ENCODE measurements around the gene SQOR.

The SQOR gene

DNA sequence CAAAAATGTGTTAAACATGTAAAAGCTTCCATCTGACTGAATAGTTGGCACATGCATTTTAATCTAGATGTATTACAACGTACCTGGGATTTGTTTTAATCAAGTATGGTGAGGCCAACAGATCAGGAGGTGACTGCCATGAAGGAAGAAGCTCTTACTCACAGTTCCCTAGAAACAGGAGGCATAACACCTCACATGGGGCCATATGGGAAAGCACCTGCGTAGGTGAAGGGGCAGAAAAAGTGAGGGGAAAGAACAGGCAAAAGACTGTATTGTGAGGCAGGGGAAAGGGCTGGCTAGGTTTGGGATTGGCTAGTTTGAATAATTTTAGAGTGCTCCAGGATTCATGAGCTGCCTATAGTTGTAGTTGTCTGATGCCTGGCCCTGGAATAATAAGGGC lies 9.6 kb downstream of the SQOR start:
- Histone ChIP-seq H3K14ac (ENCODE audit: low read length in 2 of 2) (no peak overlapping the region), H2AFZ (ENCODE audit: low read depth, low read length) (no peak overlapping the region), H3K23ac (ENCODE audit: low read length in 2 of 2) (no peak overlapping the region), H2AK5ac (ENCODE audit: low read length, severe bottlenecking) (peak overlapping the region; percentile 87), H2BK120ac (ENCODE audit: low read depth, low read length) (no peak overlapping the region), H3K4me3 (ENCODE audit: insufficient read depth in 1 of 2, low read depth in 1 of 2, low read length in 2 of 2) (no peak overlapping the region), H3K18ac (ENCODE audit: low read depth in 1 of 2, low read length in 2 of 2) (peak overlapping the region in 1 of 2 experiments; percentile 46), H3K4me2 (ENCODE audit: low read length, poor library complexity, severe bottlenecking) (no peak overlapping the region), H3K4ac (ENCODE audit: low read depth in 1 of 2, low read length in 2 of 2) (no peak overlapping the region), H3K27me3 (ENCODE audit: control insufficient read depth in 1 of 2, insufficient read depth in 1 of 2, low read length in 2 of 2) (no peaks in the 10 kb centered on the region), H4K8ac (ENCODE audit: low read length) (peak overlapping the region; percentile 60), H2BK12ac (ENCODE audit: low read length in 2 of 2) (peak overlapping the region in 1 of 2 experiments; percentile 27), H2BK5ac (ENCODE audit: low read depth, low read length, poor library complexity, severe bottlenecking) (no peak overlapping the region), H3K79me1 (replicated peaks; ENCODE audit: low read length, poor library complexity, severe bottlenecking) (peaks cover 10% of the 10 kb centered on the region), H4K91ac (ENCODE audit: low read length) (no peak overlapping the region), H3K36me3 (ENCODE audit: control insufficient read depth in 1 of 2, insufficient read depth in 2 of 2, low read depth in 1 of 2, low read length in 2 of 2) (no peaks in the 10 kb centered on the region), H3K4me1 (ENCODE audit: control insufficient read depth, insufficient read depth, low read depth, low read length) (peaks cover 17% of the 10 kb centered on the region), H3K27ac (ENCODE audit: low read length, poor library complexity, severe bottlenecking) (no peak overlapping the region), H3K9me3 (ENCODE audit: control insufficient read depth, low read length) (no peaks in the 10 kb centered on the region), H2BK15ac (ENCODE audit: low read depth, poor library complexity, severe bottlenecking) (no peak overlapping the region), H3K9ac (ENCODE audit: low read length) (no peak overlapping the region)
- 90% methylated on average over 2 of the region's 2 CpGs for WGBS
- no peak for DNase-seq

GRCh38 chr15:45645026-45645980 lies 10.5 kb downstream of the SQOR start:
- H3K18ac ChIP-seq (ENCODE audit: low read depth in 1 of 2, low read length in 2 of 2), result peak overlapping the region; percentile 46 to 74
- H3K4ac ChIP-seq (ENCODE audit: low read depth in 1 of 2, low read length in 2 of 2), result peak overlapping the region; percentile 21 to 58
- peak overlapping the region; percentile 87 for H2AK5ac ChIP-seq (ENCODE audit: low read length, severe bottlenecking)
- H3K9ac ChIP-seq (ENCODE audit: low read length), result peak overlapping the region; percentile 78
- H2BK15ac ChIP-seq (ENCODE audit: low read depth, poor library complexity, severe bottlenecking), result no peak overlapping the region
- peak overlapping the region; percentile 86 for H2BK12ac ChIP-seq (ENCODE audit: low read length in 2 of 2)
- no peak overlapping the region for H2AFZ ChIP-seq (ENCODE audit: low read depth, low read length)
- H3K27ac ChIP-seq (ENCODE audit: low read length, poor library complexity, severe bottlenecking), result peak overlapping the region; percentile 76
- no peak overlapping the region for H3K14ac ChIP-seq (ENCODE audit: low read length in 2 of 2)
- no peak overlapping the region for H3K23ac ChIP-seq (ENCODE audit: low read length in 2 of 2)
- H4K91ac ChIP-seq (ENCODE audit: low read length), result no peak overlapping the region
- DNase-seq, result peak; percentile 62
- H3K4me1 ChIP-seq (ENCODE audit: control insufficient read depth, insufficient read depth, low read depth, low read length), result peaks cover 18% of the 10 kb centered on the region
- 89% methylated on average over 8 of the region's 9 CpGs for whole genome bisulfite sequencing
- no peaks in the 10 kb centered on the region for H3K9me3 ChIP-seq (ENCODE audit: control insufficient read depth, low read length)
- H3K4me2 ChIP-seq (ENCODE audit: low read length, poor library complexity, severe bottlenecking), result peak overlapping the region; percentile 2
- peak overlapping the region; percentile 73 for H4K8ac ChIP-seq (ENCODE audit: low read length)
- no peaks in the 10 kb centered on the region for H3K27me3 ChIP-seq (ENCODE audit: control insufficient read depth in 1 of 2, insufficient read depth in 1 of 2, low read length in 2 of 2)
- peaks cover 0 to under 1% of the 10 kb centered on the region in 2 experiments for H3K36me3 ChIP-seq (ENCODE audit: control insufficient read depth in 1 of 2, insufficient read depth in 2 of 2, low read depth in 1 of 2, low read length in 2 of 2)
- H2BK5ac ChIP-seq (ENCODE audit: low read depth, low read length, poor library complexity, severe bottlenecking), result no peak overlapping the region
- H3K4me3 ChIP-seq (ENCODE audit: insufficient read depth in 1 of 2, low read depth in 1 of 2, low read length in 2 of 2), result peak overlapping the region in 1 of 2 experiments; percentile 48
- H3K79me1 ChIP-seq (replicated peaks; ENCODE audit: low read length, poor library complexity, severe bottlenecking), result peaks cover 15% of the 10 kb centered on the region
- no peak overlapping the region for H2BK120ac ChIP-seq (ENCODE audit: low read depth, low read length)

- peaks cover 20% of the 10 kb centered on the region for H3K4me1 ChIP-seq (ENCODE audit: control insufficient read depth, insufficient read depth, low read depth, low read length)
These were observed 11.4 kb downstream of the SQOR start for GRCh38 chr15:45646220-45646619.

DNA sequence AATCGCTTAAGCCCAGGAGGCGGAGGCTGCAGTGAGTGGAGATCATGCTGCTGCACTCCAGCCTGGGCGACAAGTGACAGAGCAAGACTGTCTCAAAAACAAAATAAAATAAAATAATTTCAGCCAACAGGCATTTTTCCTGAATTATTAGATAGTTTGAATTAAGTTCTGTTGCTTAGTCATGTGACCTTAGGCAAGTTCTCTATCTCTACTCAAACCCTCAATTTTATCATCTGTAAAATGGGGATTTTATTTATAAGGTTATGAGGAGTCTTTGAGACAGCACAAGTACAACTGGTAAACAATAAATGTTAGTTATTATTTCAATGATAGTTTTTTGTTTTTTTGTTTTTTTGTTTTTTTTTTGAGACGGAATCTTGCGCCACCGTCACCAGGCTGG lies 13.0 kb downstream of the SQOR start:
- no peak overlapping the region for H4K91ac ChIP-seq (ENCODE audit: low read length)

More at GRCh38 chr15:45646220-45646619, 11.4 kb downstream of the SQOR start:
- peak overlapping the region in 1 of 2 experiments; percentile 48 for H3K4me3 ChIP-seq (ENCODE audit: insufficient read depth in 1 of 2, low read depth in 1 of 2, low read length in 2 of 2)
- H4K91ac ChIP-seq (ENCODE audit: low read length), result no peak overlapping the region
- H2AK5ac ChIP-seq (ENCODE audit: low read length, severe bottlenecking), result no peak overlapping the region
- peak overlapping the region; percentile 76 for H3K27ac ChIP-seq (ENCODE audit: low read length, poor library complexity, severe bottlenecking)
- H2BK5ac ChIP-seq (ENCODE audit: low read depth, low read length, poor library complexity, severe bottlenecking), result no peak overlapping the region
- H2AFZ ChIP-seq (ENCODE audit: low read depth, low read length), result no peak overlapping the region
- DNase-seq, result no peak
- no peak overlapping the region for H2BK15ac ChIP-seq (ENCODE audit: low read depth, poor library complexity, severe bottlenecking)
- peaks cover 3 to 6% of the 10 kb centered on the region in 2 experiments for H3K36me3 ChIP-seq (ENCODE audit: control insufficient read depth in 1 of 2, insufficient read depth in 2 of 2, low read depth in 1 of 2, low read length in 2 of 2)
- peaks cover 20% of the 10 kb centered on the region for H3K79me1 ChIP-seq (replicated peaks; ENCODE audit: low read length, poor library complexity, severe bottlenecking)
- H3K4ac ChIP-seq (ENCODE audit: low read depth in 1 of 2, low read length in 2 of 2), result peak overlapping the region in 1 of 2 experiments; percentile 81
- H3K14ac ChIP-seq (ENCODE audit: low read length in 2 of 2), result peak overlapping the region in 1 of 2 experiments; percentile 11
- peak overlapping the region in 1 of 2 experiments; percentile 94 for H2BK12ac ChIP-seq (ENCODE audit: low read length in 2 of 2)
- H3K9ac ChIP-seq (ENCODE audit: low read length), result peak overlapping the region; percentile 78
- no peaks in the 10 kb centered on the region for H3K9me3 ChIP-seq (ENCODE audit: control insufficient read depth, low read length)
- H2BK120ac ChIP-seq (ENCODE audit: low read depth, low read length), result no peak overlapping the region
- H3K27me3 ChIP-seq (ENCODE audit: control insufficient read depth in 1 of 2, insufficient read depth in 1 of 2, low read length in 2 of 2), result no peaks in the 10 kb centered on the region
- no peak overlapping the region for H4K8ac ChIP-seq (ENCODE audit: low read length)
- WGBS, result 94% methylated on average over 2 of the region's 3 CpGs
- H3K18ac ChIP-seq (ENCODE audit: low read depth in 1 of 2, low read length in 2 of 2), result peak overlapping the region in 1 of 2 experiments; percentile 11
- no peak overlapping the region for H3K23ac ChIP-seq (ENCODE audit: low read length in 2 of 2)
- no peak overlapping the region for H3K4me2 ChIP-seq (ENCODE audit: low read length, poor library complexity, severe bottlenecking)

More for the DNA sequence above, 13.0 kb downstream of the SQOR start:
- Histone ChIP-seq H4K8ac (ENCODE audit: low read length) (no peak overlapping the region), H3K18ac (ENCODE audit: low read depth in 1 of 2, low read length in 2 of 2) (no peak overlapping the region), H3K14ac (ENCODE audit: low read length in 2 of 2) (no peak overlapping the region), H3K4me3 (ENCODE audit: insufficient read depth in 1 of 2, low read depth in 1 of 2, low read length in 2 of 2) (no peak overlapping the region), H2BK15ac (ENCODE audit: low read depth, poor library complexity, severe bottlenecking) (no peak overlapping the region), H3K79me1 (replicated peaks; ENCODE audit: low read length, poor library complexity, severe bottlenecking) (peaks cover 22% of the 10 kb centered on the region), H2BK5ac (ENCODE audit: low read depth, low read length, poor library complexity, severe bottlenecking) (no peak overlapping the region), H2AFZ (ENCODE audit: low read depth, low read length) (no peak overlapping the region), H2BK120ac (ENCODE audit: low read depth, low read length) (no peak overlapping the region), H3K36me3 (ENCODE audit: control insufficient read depth in 1 of 2, insufficient read depth in 2 of 2, low read depth in 1 of 2, low read length in 2 of 2) (peaks cover 3 to 6% of the 10 kb centered on the region in 2 experiments), H3K4ac (ENCODE audit: low read depth in 1 of 2, low read length in 2 of 2) (no peak overlapping the region), H3K27ac (ENCODE audit: low read length, poor library complexity, severe bottlenecking) (no peak overlapping the region), H3K9ac (ENCODE audit: low read length) (no peak overlapping the region), H3K9me3 (ENCODE audit: control insufficient read depth, low read length) (no peaks in the 10 kb centered on the region), H3K27me3 (ENCODE audit: control insufficient read depth in 1 of 2, insufficient read depth in 1 of 2, low read length in 2 of 2) (no peaks in the 10 kb centered on the region), H2AK5ac (ENCODE audit: low read length, severe bottlenecking) (peak overlapping the region; percentile 38), H3K23ac (ENCODE audit: low read length in 2 of 2) (no peak overlapping the region), H3K4me2 (ENCODE audit: low read length, poor library complexity, severe bottlenecking) (no peak overlapping the region), H2BK12ac (ENCODE audit: low read length in 2 of 2) (peak overlapping the region in 1 of 2 experiments; percentile 31), H3K4me1 (ENCODE audit: control insufficient read depth, insufficient read depth, low read depth, low read length) (peaks cover 18% of the 10 kb centered on the region)
- no peak for DNase-seq
- WGBS, result 97% methylated on average over 5 of the region's 6 CpGs
